Neural cell (in vitro differentiated cells): ENCODE measurements around the gene ARHGAP6. TPM values are rescaled to one million over a fixed set of nuclear protein-coding genes. Genes with fewer than 3 reads are reported as not detected.

Experiments used
- H2AFZ ChIP-seq: fragments of 200-600, 300-800 bp; sonication (generic), shearing (Covaris generic); 2 replicates; pipeline ENCODE4 v1.6.0; 2014; ENCODE audit warnings: low read depth, mild to moderate bottlenecking, antibody characterized with exemption, low read length, moderate library complexity
- H3F3A ChIP-seq: fragments of 200-600 bp; shearing (Covaris generic); 2 replicates; pipeline ENCODE4 v1.6.1; 2016; ENCODE audit warnings: mild to moderate bottlenecking, moderate library complexity, mixed read lengths, antibody characterized with exemption, low read length; ENCODE audit not compliant: insufficient read depth, poor library complexity, severe bottlenecking
- H3K27ac ChIP-seq: fragments of 200-600, 300-800 bp; sonication (generic), shearing (Covaris generic); 2 replicates; pipeline ENCODE4 v1.5.1; 2014; ENCODE audit warnings: mild to moderate bottlenecking, low read length, moderate library complexity
- H3K27me3 ChIP-seq: fragments of 300-800, 200-600 bp; sonication (generic), shearing (Covaris generic); 2 replicates; pipeline ENCODE4 v1.6.0; 2014; ENCODE audit warnings: mild to moderate bottlenecking, low read depth, low read length, moderate library complexity; ENCODE audit not compliant: insufficient read depth
- H3K36me3 ChIP-seq: fragments of 300-800, 200-600 bp; sonication (generic), shearing (Covaris generic); 2 replicates; pipeline ENCODE4 v1.5.1; 2014; ENCODE audit warnings: mild to moderate bottlenecking, antibody characterized with exemption, low read length, moderate library complexity; ENCODE audit not compliant: insufficient read depth
- H3K4me2 ChIP-seq: fragments of 300-800, 200-600 bp; sonication (generic), shearing (Covaris generic); 2 replicates; pipeline ENCODE4 v1.6.0; 2014; ENCODE audit warnings: mild to moderate bottlenecking, low read length
- H3K4me3 ChIP-seq: fragments of 300-800, 200-600 bp; sonication (generic), shearing (Covaris generic); 2 replicates; pipeline ENCODE4 v1.5.1; 2014; ENCODE audit warnings: mild to moderate bottlenecking, low read length, moderate library complexity
- H3K79me2 ChIP-seq: fragments of 200-600 bp; shearing (Covaris generic); replicated peaks from 2 replicates; pipeline ENCODE4 v1.6.0; 2014; ENCODE audit warnings: mild to moderate bottlenecking, low read length, moderate library complexity; ENCODE audit not compliant: insufficient read depth
- H3K9ac ChIP-seq: fragments of 300-800, 200-600 bp; sonication (generic), shearing (Covaris generic); 2 replicates; pipeline ENCODE4 v1.6.1; 2016; ENCODE audit warnings: mild to moderate bottlenecking, low read length, mixed read lengths
- H3K9me2 ChIP-seq: fragments of 200-600 bp; shearing (Covaris generic); 2 replicates; pipeline ENCODE4 v1.6.1; 2016; ENCODE audit warnings: mild to moderate bottlenecking, low read length, mixed read lengths; ENCODE audit not compliant: insufficient read depth
- H3K9me3 ChIP-seq: fragments of 200-600, 300-800 bp; sonication (generic), shearing (Covaris generic); 2 replicates; pipeline ENCODE4 v1.6.1; 2016; ENCODE audit warnings: mild to moderate bottlenecking, mixed run types, low read length, moderate library complexity, mixed read lengths
- H4K20me1 ChIP-seq: fragments of 200-600 bp; shearing (Covaris generic); 2 replicates; pipeline ENCODE4 v1.6.1; 2016; ENCODE audit warnings: mild to moderate bottlenecking, mixed run types; ENCODE audit not compliant: insufficient read depth
- CTCF ChIP-seq: fragments of 450-650 bp; IDR thresholded peaks from 2 replicates; pipeline ENCODE4 v1.5.1; 2014; ENCODE audit warnings: antibody characterized with exemption, mild to moderate bottlenecking, moderate library complexity; ENCODE audit not compliant: poor library complexity, severe bottlenecking
- EP300 ChIP-seq: fragments of 450-650 bp; conservative IDR thresholded peaks from 2 replicates; pipeline ENCODE4 v1.6.1; 2014; ENCODE audit warnings: antibody characterized with exemption, mild to moderate bottlenecking, moderate library complexity; ENCODE audit not compliant: poor library complexity, severe bottlenecking
- EZH2 ChIP-seq: fragments of 200-600, 300-800 bp; shearing (Covaris generic), sonication (generic); IDR thresholded peaks from 2 replicates; pipeline ENCODE4 v1.6.1; 2014; ENCODE audit warnings: antibody characterized with exemption, low read length, borderline replicate concordance, mild to moderate bottlenecking; ENCODE audit not compliant: insufficient read depth, poor library complexity, severe bottlenecking
- MXI1 ChIP-seq: fragments of 450-650 bp; conservative IDR thresholded peaks from 2 replicates; pipeline ENCODE4 v1.6.1; 2014; ENCODE audit warnings: antibody characterized with exemption, mild to moderate bottlenecking; ENCODE audit not compliant: poor library complexity, severe bottlenecking
- POLR2AphosphoS5 ChIP-seq: IDR thresholded peaks from 2 replicates; pipeline ENCODE4 v1.6.1; 2012
- RAD21 ChIP-seq: fragments of 450-650 bp; conservative IDR thresholded peaks from 2 replicates; pipeline ENCODE4 v1.6.1; 2014; ENCODE audit warnings: antibody characterized with exemption, mild to moderate bottlenecking, moderate library complexity
- REST ChIP-seq: IDR thresholded peaks from 2 replicates; pipeline ENCODE4 v1.6.1; 2012; ENCODE audit warnings: borderline replicate concordance
- SMC3 ChIP-seq: fragments of 450-650 bp; conservative IDR thresholded peaks from 2 replicates; pipeline ENCODE4 v1.6.1; 2014; ENCODE audit warnings: antibody characterized with exemption, mild to moderate bottlenecking, moderate library complexity; ENCODE audit not compliant: poor library complexity
- TAF1 ChIP-seq: IDR thresholded peaks from 2 replicates; pipeline ENCODE4 v1.6.1; 2012; ENCODE audit warnings: low read depth
- polyA plus RNA-seq: library from polyadenylated mRNA; depleted of rRNA; stranded (reverse); fragments of >200 nt; gene quantifications from 2 replicates; pipeline ENCODE4 v1.2.3, GENCODE V29; 2014

ARHGAP6 gene
- polyA plus RNA-seq, 1 donor from 2014 or later = 0.40 TPM

GRCh38 chrX:11151799-11152559, 513.7 kb downstream of the ARHGAP6 start:
- H3F3A ChIP-seq = no peaks in the 10 kb centered on the region
- no peak overlapping the region for H3K4me3 ChIP-seq
- H3K27me3 ChIP-seq = no peaks in the 10 kb centered on the region
- H3K36me3 ChIP-seq = no peaks in the 10 kb centered on the region
- H2AFZ ChIP-seq = no peak overlapping the region
- no peaks in the 10 kb centered on the region for H3K79me2 ChIP-seq
- no peak overlapping the region for H3K9ac ChIP-seq
- no peaks in the 10 kb centered on the region for H4K20me1 ChIP-seq
- no peaks in the 10 kb centered on the region for H3K9me2 ChIP-seq
- H3K4me2 ChIP-seq = no peak overlapping the region
- H3K9me3 ChIP-seq = no peaks in the 10 kb centered on the region
- no peak overlapping the region for H3K27ac ChIP-seq
- TF ChIP-seq CTCF = no peak
- TF ChIP-seq MXI1 = no peak
- TF ChIP-seq POLR2AphosphoS5 = no peak
- no peak for TF ChIP-seq TAF1
- TF ChIP-seq EP300 = no peak

- Histone ChIP-seq H3K27ac (no peak overlapping the region), H3K4me2 (no peak overlapping the region), H3K27me3 (no peaks in the 10 kb centered on the region), H2AFZ (no peak overlapping the region), H3K36me3 (no peaks in the 10 kb centered on the region), H4K20me1 (no peaks in the 10 kb centered on the region), H3K9me3 (no peaks in the 10 kb centered on the region), H3F3A (no peaks in the 10 kb centered on the region), H3K79me2 (no peaks in the 10 kb centered on the region), H3K9ac (no peak overlapping the region), H3K9me2 (no peaks in the 10 kb centered on the region), H3K4me3 (no peak overlapping the region)
- TF ChIP-seq SMC3 = no peak
Observed at GRCh38 chrX:11148401-11148800, 517.3 kb downstream of the ARHGAP6 start.

- H3F3A ChIP-seq = no peaks in the 10 kb centered on the region
- H3K4me3 ChIP-seq = no peak overlapping the region
- no peaks in the 10 kb centered on the region for H3K36me3 ChIP-seq
- no peaks in the 10 kb centered on the region for H3K9me3 ChIP-seq
- H3K9me2 ChIP-seq = no peaks in the 10 kb centered on the region
- H3K79me2 ChIP-seq = no peaks in the 10 kb centered on the region
- no peak overlapping the region for H3K4me2 ChIP-seq
- TF ChIP-seq EZH2 = no peak
- no peak for TF ChIP-seq EP300
- TF ChIP-seq CTCF = no peak
- TF ChIP-seq TAF1 = no peak
- TF ChIP-seq RAD21 = no peak
- TF ChIP-seq MXI1 = no peak
- no peak for TF ChIP-seq SMC3
- TF ChIP-seq POLR2AphosphoS5 = no peak
- no peak for TF ChIP-seq REST
- no peak overlapping the region for H3K27ac ChIP-seq
- H4K20me1 ChIP-seq = no peaks in the 10 kb centered on the region
- H3K9ac ChIP-seq = no peak overlapping the region
- H2AFZ ChIP-seq = no peak overlapping the region
- H3K27me3 ChIP-seq = no peaks in the 10 kb centered on the region
Observed at GRCh38 chrX:11146411-11146810, 519.3 kb downstream of the ARHGAP6 start.
